Mesothelial cell of epicardium (in vitro differentiated cells): ENCODE data around the gene MTHFD2L. TPM values are rescaled to one million over a fixed set of nuclear protein-coding genes. Genes with fewer than 3 reads are reported as not detected.

Experiments used
- DNase-seq, 2 experiments: peaks; one replicate each; pipeline ENCODE4 v3.0.0; 2021; ENCODE audit warnings: low spot score in 2 of 2; ENCODE audit not compliant: unreplicated experiment in 2 of 2
- H3K27ac Mint-ChIP-seq: 2 replicates; pipeline ENCODE4 v1.8.0; 2021; ENCODE audit warnings: mixed read lengths
- H3K27me3 Mint-ChIP-seq: 2 replicates; pipeline ENCODE4 v1.8.0; 2021; ENCODE audit warnings: low read depth, mixed read lengths
- H3K36me3 Mint-ChIP-seq: 2 replicates; pipeline ENCODE4 v1.8.0; 2021; ENCODE audit warnings: mixed read lengths
- H3K4me1 Mint-ChIP-seq: 2 replicates; pipeline ENCODE4 v1.8.0; 2021; ENCODE audit warnings: mixed read lengths
- H3K4me3 Mint-ChIP-seq: 2 replicates; pipeline ENCODE4 v1.8.0; 2021; ENCODE audit warnings: mild to moderate bottlenecking, moderate library complexity, mixed read lengths
- H3K9me3 Mint-ChIP-seq: 2 replicates; pipeline ENCODE4 v1.8.0; 2021; ENCODE audit warnings: mixed read lengths
- CTCF ChIP-seq: fragments of 200-600 bp; sonication (generic); IDR thresholded peaks from one replicate; pipeline ENCODE4 v1.5.0; 2021; ENCODE audit warnings: antibody characterized with exemption; ENCODE audit not compliant: unreplicated experiment
- total RNA-seq: library from RNA; stranded (reverse); gene quantifications from 3 replicates; pipeline ENCODE4 v1.2.1, GENCODE V29; 2021

The MTHFD2L gene
- total RNA-seq, 1 donor from 2014 or later = 19.2 TPM

GRCh38 chr4:74317616-74318246, 159.8 kb downstream of the MTHFD2L start:
- TF ChIP-seq CTCF = no peak
- H3K27me3 Mint-ChIP-seq = peaks cover 7% of the 10 kb centered on the region
- H3K36me3 Mint-ChIP-seq = no peaks in the 10 kb centered on the region
- H3K9me3 Mint-ChIP-seq = no peaks in the 10 kb centered on the region
- no peak overlapping the region for H3K27ac Mint-ChIP-seq
- H3K4me1 Mint-ChIP-seq = peaks cover 13% of the 10 kb centered on the region
- H3K4me3 Mint-ChIP-seq = no peak overlapping the region
- no peak for DNase-seq

- H3K27me3 Mint-ChIP-seq = peaks cover 9% of the 10 kb centered on the region
- no peak overlapping the region for H3K4me3 Mint-ChIP-seq
- no peaks in the 10 kb centered on the region for H3K9me3 Mint-ChIP-seq
- H3K36me3 Mint-ChIP-seq = no peaks in the 10 kb centered on the region
- no peak for TF ChIP-seq CTCF
- H3K4me1 Mint-ChIP-seq = peaks cover 13% of the 10 kb centered on the region
- H3K27ac Mint-ChIP-seq = no peak overlapping the region
- DNase-seq = no peak
These were observed 160.4 kb downstream of the MTHFD2L start for GRCh38 chr4:74318276-74318675.

- Mint-ChIP-seq H3K4me1 (peaks cover 13% of the 10 kb centered on the region), H3K27ac (no peak overlapping the region), H3K27me3 (peaks cover 18% of the 10 kb centered on the region), H3K9me3 (no peaks in the 10 kb centered on the region), H3K36me3 (no peaks in the 10 kb centered on the region), H3K4me3 (no peak overlapping the region)
- no peak for TF ChIP-seq CTCF
- DNase-seq = no peak
These were observed 161.6 kb downstream of the MTHFD2L start for GRCh38 chr4:74319470-74319869.

GRCh38 chr4:74320559-74321118, 162.7 kb downstream of the MTHFD2L start:
- TF ChIP-seq CTCF = no peak
- H3K27ac Mint-ChIP-seq = no peak overlapping the region
- peak in 1 of 2 experiments; percentile 39 for DNase-seq

GRCh38 chr4:74322301-74322700, 164.4 kb downstream of the MTHFD2L start:
- H3K36me3 Mint-ChIP-seq = no peaks in the 10 kb centered on the region
- peaks cover 10% of the 10 kb centered on the region for H3K4me1 Mint-ChIP-seq
- no peak for TF ChIP-seq CTCF
- no peaks in the 10 kb centered on the region for H3K9me3 Mint-ChIP-seq
- H3K4me3 Mint-ChIP-seq = no peak overlapping the region
- peaks cover 17% of the 10 kb centered on the region for H3K27me3 Mint-ChIP-seq
- DNase-seq = no peak
- H3K27ac Mint-ChIP-seq = no peak overlapping the region

More at GRCh38 chr4:74320559-74321118, 162.7 kb downstream of the MTHFD2L start:
- Mint-ChIP-seq H3K36me3 (no peaks in the 10 kb centered on the region), H3K9me3 (no peaks in the 10 kb centered on the region), H3K27me3 (peaks cover 17% of the 10 kb centered on the region), H3K4me1 (peaks cover 13% of the 10 kb centered on the region), H3K4me3 (no peak overlapping the region)
